GM12801 (cell line): Measurements from ENCODE around the gene ST6GALNAC5.

Experiments used
- CTCF ChIP-seq: IDR thresholded peaks from one replicate; pipeline ENCODE4 v1.5.1; 2011; ENCODE audit warnings: control low read depth; ENCODE audit not compliant: insufficient read length; ENCODE audit errors: extremely low read depth

ST6GALNAC5 gene

GRCh38 chr1:76939817-76940216 is 72.5 kb downstream of the ST6GALNAC5 start:
- no peak for TF ChIP-seq CTCF

- no peak for TF ChIP-seq CTCF
These were observed 73.5 kb downstream of the ST6GALNAC5 start for GRCh38 chr1:76940571-76941335.

GRCh38 chr1:76942549-76942948 is 75.3 kb downstream of the ST6GALNAC5 start:
- TF ChIP-seq CTCF: no peak

- TF ChIP-seq CTCF: no peak
These were observed 77.7 kb downstream of the ST6GALNAC5 start for GRCh38 chr1:76944942-76945341.

GRCh38 chr1:76948846-76949245 is 81.6 kb downstream of the ST6GALNAC5 start:
- no peak for TF ChIP-seq CTCF

- TF ChIP-seq CTCF: no peak
These were observed 82.2 kb downstream of the ST6GALNAC5 start for GRCh38 chr1:76949503-76949902.

GRCh38 chr1:76950306-76950705 is 83.0 kb downstream of the ST6GALNAC5 start:
- no peak for TF ChIP-seq CTCF
